GM21576 (cell line): ENCODE data around the gene UNC93A.
"Not testable (repeated sequence)": the region's sequence is repeated elsewhere in the genome, so short reads cannot be mapped to it uniquely, and the experiment has no call there.

Experiments used
- ATAC-seq: cut with Tn5 transposase; IDR thresholded peaks from one replicate; pipeline ENCODE4 v1.9.1; 2021; ENCODE audit warnings: mild to moderate bottlenecking, moderate library complexity; ENCODE audit not compliant: unreplicated experiment

The UNC93A gene

DNA sequence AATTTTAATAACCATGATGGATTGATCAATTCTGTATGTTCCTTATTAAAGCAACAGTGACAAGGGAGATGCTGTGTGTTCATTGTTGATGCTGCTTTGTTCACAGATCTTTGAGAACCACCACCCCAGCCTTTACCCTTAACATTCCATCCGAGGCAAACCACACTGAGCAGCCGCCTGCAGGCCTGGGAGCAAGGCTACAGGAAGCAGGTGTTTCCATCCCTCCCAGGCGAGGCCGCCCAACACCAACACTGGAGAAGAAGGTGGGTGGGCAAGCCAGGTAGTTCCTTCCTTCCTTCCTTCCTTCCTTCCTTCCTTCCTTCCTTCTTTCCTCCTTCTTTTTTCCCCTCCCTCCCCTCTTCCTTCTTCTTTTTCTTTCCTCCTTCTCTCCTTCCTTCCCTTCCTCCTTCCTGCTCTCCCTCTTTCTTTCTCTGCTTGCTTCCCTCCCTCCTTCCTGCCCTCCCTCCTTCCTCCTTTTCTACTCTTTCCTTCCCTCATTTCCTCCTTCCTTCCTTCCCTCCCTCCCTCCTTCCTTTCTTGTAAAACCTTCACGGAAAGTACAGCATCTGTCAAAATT lies 47.5 kb downstream of the UNC93A start:
- ATAC-seq, result no peak

DNA sequence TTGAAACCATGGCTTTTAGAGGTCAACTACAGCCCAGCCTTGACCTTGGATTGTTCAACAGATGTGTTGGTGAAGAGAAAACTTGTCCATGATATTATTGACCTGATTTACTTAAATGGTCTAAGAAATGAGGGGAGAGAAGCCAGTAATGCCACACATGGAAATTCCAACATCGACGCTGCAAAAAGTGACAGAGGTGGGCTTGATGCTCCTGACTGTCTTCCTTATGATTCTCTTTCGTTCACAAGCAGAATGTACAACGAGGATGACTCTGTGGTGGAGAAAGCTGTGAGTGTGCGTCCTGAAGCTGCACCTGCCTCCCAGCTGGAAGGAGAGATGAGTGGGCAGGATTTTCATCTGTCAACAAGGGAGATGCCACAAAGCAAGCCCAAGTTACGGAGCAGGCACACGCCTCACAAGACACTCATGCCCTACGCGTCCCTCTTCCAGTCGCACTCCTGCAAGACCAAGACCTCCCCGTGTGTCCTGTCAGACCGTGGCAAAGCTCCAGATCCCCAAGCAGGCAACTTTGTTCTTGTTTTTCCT lies 50.0 kb downstream of the UNC93A start:
- ATAC-seq, result no peak

DNA sequence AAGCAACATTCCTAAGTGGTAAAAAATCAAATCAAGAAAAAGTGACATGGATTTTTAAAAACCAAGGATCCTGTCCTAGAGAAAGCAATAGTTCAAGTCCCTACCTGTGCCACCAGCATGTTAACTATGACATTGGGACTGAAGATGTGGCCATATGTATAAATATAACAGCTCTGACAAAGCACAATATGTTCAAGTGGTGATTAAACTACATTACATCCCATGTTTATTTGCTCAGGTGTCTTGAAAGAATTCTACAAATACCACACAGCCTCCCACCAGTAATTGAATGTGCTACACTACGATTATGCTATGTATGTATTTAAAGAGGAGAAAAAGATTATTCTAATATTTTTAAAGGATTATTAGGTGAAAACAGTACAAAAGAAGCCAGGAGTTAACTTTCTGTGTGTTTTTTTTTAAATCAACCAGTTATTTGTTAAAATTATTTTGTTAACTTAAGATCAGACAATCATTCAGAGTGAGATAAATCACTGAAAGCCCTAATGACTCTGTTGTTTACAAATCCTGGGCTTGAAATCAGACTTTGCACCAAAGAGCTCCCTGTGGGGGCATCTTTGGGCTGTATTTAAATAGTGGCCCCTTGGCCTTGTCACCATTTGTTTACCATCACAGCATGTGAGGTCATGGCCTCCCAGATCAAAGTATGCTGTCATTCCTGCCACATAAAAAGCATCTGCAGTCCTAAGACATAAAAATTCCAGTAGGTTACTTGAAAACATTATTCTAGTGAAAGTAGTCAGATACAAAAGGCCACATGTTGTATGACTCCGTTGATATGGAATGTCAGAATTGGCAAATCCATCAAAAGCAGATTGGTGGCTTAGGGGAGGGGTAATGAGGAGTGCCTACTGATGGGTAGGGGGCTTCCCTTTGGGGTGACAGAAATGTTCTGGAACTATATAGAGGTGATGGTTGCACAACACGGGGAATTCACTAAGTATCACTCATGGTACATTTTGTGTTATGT lies 50.8 kb downstream of the UNC93A start:
- no peak for ATAC-seq

- ATAC-seq, result no peak
Observed at GRCh38 chr6:167342879-167343610, 51.9 kb downstream of the UNC93A start.

DNA sequence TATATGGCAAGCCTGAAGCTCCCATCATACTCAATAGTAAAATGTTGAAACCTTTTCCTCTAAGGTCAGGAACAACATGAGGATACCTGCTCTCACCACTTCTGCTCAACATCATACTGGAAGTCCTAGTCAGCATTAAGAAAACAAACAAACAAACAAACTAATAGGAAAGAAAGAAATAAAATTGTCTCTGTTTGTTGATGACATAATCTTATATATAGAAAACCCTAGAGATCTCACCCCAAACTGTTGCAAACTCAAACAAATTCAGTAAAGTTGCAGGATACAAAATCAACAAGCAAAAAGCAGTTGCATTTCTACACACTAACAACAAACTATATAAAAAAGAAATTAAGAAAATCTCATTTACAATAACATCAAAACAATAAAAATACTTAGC lies 54.2 kb downstream of the UNC93A start:
- no peak for ATAC-seq

DNA sequence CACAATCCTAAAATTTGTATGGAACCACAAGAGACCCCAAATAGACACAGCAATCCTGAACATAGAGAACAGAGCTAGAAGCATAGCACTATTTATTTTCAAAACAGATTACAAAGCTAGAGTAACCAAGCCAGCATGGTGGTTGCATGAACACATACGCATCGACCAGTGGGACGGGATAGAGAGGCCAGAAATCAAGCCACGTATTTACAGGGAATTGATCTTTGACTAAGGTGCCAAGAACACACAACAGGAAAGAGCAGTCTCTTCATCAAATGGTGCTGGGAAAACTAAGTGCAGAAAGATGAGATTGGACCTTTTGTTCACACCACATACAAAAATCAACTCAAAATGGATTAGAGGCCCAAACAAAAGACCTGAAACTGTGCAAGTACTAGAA lies 54.8 kb downstream of the UNC93A start:
- ATAC-seq, result no peak

- ATAC-seq, result no peak
Observed at GRCh38 chr6:167347226-167347625, 56.1 kb downstream of the UNC93A start.

DNA sequence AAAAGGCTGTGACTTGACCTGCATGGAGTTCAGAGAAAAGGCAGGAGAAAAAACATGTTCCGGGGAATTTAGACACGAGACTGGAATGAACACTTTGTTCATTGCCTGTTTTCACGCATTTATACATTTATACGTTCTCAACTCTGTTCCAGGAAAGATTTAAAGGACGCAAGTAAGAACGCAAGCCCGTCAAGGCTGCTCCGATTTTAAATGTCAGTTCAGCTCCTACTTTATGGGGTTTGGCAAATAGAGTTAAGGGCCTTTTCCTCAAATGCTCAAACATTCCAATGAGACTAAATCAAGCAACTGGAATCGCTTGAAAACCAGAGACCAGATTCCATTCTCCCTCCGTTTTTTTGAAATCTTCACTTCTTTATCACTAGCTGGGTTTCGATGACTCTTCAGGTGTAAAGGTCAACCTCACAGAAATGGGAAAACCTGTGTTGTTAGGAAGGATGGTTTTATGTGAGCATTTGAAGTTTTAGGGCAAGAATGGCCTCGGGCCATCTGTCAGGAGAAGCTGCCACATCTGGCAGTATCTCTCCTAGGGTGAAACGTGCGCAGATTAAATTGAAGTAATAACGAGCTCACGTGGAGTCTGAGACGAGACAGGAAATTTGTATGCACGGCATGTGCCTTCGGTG lies 58.6 kb downstream of the UNC93A start:
- no peak for ATAC-seq

- no peak for ATAC-seq
Observed at GRCh38 chr6:167350275-167350696, 59.2 kb downstream of the UNC93A start.

DNA sequence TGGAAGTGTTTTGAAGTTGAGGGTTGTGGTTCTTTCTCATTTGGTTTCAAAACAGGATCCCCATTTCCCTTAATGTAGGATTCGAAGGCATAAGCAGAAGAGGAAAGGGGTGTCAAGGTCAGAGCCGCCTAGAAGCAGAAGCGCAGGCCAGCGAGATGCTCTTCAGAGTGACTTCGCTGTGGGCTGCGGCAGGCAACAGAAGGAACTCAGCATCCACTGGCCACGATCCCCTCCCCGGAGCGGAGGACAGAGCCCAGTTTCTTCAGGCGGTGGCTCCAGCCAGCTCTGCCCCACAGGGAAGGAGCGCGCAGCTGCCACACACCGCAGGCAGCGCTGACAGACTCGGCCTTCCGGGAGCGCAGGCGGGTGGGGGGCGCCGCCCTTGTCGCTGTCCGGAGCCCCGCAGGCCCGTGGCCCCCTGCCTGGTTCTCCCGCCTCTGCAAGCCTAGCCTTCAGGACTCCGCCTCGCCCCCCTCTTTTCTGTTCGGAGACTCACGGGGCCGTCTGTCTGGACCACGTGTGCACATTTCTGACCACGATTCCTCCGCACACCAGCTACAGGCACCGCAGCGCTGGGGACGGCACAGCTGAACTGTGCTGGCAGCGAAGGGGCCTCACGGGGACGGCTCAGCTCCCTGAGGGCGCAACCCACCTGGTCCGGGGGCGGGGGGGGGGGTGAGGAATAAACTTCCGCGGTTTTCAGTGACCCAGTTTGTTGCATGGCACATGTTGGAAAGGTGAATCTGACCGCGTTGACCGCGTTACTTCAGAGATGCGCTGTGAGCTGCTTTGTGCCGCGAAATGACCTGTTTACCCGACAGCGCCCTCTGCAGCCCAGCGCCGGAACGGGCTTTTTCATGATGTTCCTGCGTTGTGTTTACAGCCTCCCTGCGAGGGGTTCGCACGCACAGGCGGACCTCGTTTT lies 59.9 kb downstream of the UNC93A start:
- peak; percentile 68 for ATAC-seq

DNA sequence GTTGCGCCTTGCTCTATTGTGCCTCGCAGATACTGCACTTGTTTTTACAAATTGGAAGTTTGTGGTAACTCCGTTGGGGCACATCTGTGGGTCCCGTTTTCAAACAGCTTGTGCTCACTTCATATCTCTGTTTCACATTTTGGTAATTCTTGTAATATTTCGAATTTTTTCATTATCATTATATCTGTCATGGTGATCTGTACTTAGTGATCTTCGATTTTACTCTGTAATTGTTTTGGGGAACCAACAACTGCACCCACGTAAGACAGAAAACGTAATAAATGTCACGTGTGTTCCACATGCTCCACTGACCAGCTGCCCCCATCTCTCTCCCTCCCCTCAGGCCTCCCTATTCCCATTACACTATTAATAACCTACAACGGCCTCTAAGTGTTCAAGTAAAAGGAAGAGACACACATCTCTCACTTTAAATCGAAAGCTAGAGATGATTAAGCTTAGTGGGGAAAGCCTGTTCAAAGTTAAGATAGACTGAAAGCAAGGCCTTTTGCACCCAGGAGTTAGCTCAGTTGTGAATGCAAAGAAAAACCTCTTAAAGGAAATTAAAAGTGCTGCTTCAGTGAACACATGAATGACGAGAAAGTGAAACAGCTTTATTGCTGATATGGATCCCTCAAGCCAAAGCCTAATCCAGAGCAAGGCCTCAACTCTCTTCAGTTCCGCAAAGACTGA lies 60.7 kb downstream of the UNC93A start:
- ATAC-seq, result no peak

DNA sequence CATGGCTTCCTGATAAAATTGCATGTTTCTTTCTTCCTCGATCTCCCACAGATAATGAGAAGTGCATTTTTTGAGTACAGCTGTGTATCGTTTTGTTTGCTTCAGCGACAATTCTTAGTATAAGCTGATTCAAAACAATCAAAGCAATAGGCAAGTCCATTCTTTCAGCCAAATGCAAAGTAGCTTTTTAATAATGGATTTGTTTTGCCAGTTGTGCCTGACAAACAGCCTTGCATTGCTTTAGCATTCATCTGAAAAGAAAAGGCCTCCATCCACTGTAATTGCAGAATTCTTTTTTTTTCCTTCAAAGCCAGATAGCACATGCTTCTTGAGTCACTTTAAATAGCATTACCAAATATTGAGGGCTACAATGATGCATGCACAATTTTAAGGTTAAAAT lies 65.8 kb downstream of the UNC93A start:
- no peak for ATAC-seq

DNA sequence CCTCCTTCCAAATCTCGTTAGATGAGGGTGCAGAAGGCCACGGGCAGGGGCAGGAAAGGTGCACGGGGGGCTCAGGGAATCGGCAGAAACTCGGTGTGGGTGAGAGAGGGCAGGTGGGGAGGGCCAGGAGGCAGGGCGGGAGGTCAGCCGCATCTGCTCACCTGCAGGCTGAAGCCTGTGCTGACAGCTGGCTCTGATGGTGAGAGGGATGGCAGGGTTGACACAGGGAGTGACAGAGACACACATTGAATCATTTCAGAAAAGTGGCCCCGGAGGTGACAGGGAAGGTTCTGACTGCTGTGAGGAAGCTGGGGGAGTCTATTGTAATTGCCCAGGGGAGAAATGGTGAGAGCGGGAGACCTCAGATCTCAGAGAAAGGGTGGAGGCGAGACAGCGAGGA lies 67.3 kb downstream of the UNC93A start:
- not testable (repeated sequence) for ATAC-seq

- not testable (repeated sequence) for ATAC-seq
Observed at GRCh38 chr6:167361170-167361569, 70.1 kb downstream of the UNC93A start.
